Uterus (tissue), 2 donors: ENCODE results near the gene TSKU.

Experiments
- POLR2A ChIP-seq, 2 donors: fragments of 450-650 bp; IDR thresholded peaks; one replicate each; pipeline ENCODE4 v1.6.1; 2016; ENCODE audit warnings: antibody characterized with exemption in 2 of 2, mild to moderate bottlenecking in 1 of 2, moderate library complexity in 1 of 2
- TF ChIP-seq, protein P1 (sequence below), 4 experiments: fragments of 200-600 bp in 2 of 4; fragments of 450-650 bp in 2 of 4; sonication (generic) in 2 of 4; IDR thresholded peaks; one replicate each; pipeline ENCODE4 v1.5.1; 2016 to 2019; ENCODE audit warnings: antibody characterized with exemption in 4 of 4, mild to moderate bottlenecking in 2 of 4, moderate library complexity in 1 of 4

DNA sequence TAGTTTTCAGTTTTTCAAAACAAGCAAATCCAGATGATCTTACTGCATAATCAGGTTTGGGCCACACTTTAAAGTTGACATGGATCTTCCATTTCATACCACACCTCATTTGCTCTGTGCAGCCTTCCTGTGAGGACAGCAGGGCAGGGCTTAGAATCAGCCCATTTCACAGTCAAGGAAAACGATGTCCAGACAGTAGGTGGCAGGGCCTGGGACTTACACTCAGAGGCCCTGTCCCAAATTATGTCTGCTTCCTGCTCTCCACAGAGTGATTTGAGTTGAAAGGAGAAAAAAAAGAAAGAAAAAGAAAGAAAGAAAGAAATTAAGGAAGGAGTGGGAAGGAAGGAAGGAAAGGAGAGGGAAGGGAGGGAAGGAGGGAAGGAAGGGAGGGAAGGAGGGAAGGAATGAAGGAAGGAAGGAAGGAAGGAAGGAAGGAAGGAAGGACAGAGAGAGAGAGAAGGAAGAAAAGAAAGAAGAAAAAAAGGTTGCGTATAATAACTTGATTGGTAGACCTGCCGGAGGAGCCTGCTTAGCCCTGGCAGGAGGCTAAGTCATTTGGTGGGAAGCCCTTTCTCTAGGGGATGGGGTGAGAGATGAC lies 23.6 kb downstream of the TSKU start:
- no peak for TF ChIP-seq POLR2A (IDR thresholded peaks at IDR 0.05)
- TF ChIP-seq, protein P1, sequence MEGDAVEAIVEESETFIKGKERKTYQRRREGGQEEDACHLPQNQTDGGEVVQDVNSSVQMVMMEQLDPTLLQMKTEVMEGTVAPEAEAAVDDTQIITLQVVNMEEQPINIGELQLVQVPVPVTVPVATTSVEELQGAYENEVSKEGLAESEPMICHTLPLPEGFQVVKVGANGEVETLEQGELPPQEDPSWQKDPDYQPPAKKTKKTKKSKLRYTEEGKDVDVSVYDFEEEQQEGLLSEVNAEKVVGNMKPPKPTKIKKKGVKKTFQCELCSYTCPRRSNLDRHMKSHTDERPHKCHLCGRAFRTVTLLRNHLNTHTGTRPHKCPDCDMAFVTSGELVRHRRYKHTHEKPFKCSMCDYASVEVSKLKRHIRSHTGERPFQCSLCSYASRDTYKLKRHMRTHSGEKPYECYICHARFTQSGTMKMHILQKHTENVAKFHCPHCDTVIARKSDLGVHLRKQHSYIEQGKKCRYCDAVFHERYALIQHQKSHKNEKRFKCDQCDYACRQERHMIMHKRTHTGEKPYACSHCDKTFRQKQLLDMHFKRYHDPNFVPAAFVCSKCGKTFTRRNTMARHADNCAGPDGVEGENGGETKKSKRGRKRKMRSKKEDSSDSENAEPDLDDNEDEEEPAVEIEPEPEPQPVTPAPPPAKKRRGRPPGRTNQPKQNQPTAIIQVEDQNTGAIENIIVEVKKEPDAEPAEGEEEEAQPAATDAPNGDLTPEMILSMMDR (IDR thresholded peaks at IDR 0.05): no peak
